ENCODE results near the gene METTL25. TPM values are rescaled to one million over a fixed set of nuclear protein-coding genes. Genes with fewer than 3 reads are reported as not detected.

The METTL25 gene
- total and polyA plus RNA-seq, 4 donors: 6.1 to 30.1 (median 13.3) TPM

- H3K27ac ChIP-seq (ENCODE audit: low read depth, low read length): no peak overlapping the region
- no peaks in the 10 kb centered on the region for H3K36me3 ChIP-seq (ENCODE audit: control insufficient read depth, insufficient read depth, low read length)
- H3K27me3 ChIP-seq (ENCODE audit: control insufficient read depth, insufficient read depth, low read length): no peaks in the 10 kb centered on the region
- H3K4me3 ChIP-seq (ENCODE audit: low read depth, low read length): no peak overlapping the region
- H3K9me3 ChIP-seq (ENCODE audit: control insufficient read depth, insufficient read depth, low read length): no peaks in the 10 kb centered on the region
- no peak for DNase-seq (ENCODE audit: low read depth in 4 of 6, low spot score in 6 of 6)
- no peaks in the 10 kb centered on the region for H3K4me1 ChIP-seq (ENCODE audit: control insufficient read depth, insufficient read depth, low read length)
Observed at GRCh38 chr12:82398879-82399278, 40.5 kb downstream of the METTL25 start.

DNA sequence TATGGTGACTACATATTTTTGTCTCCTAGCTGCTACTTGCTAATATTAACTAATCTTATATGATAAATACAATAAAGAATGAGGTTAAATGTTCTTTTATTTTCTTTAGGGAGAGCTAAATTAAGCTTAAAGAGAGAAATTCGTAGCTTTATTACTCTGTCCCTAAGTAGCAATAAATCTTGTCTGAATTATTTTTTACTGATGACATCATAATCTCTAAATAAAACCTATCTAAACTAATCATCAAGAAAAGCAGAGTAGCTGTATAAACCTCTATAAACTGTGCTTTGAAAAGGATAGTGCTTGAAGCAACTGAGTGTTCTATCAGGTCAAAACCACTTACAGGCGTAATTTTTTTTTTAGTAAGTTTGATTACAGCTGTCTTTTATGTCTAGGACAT, 42.5 kb downstream of the METTL25 start:
- H3K4me3 ChIP-seq (ENCODE audit: low read depth, low read length): no peak overlapping the region
- no CpG with 5 or more reads among the region's 2 CpGs for WGBS (ENCODE audit: insufficient coverage)
- no peak overlapping the region for H3K27ac ChIP-seq (ENCODE audit: low read depth, low read length)
- H3K36me3 ChIP-seq (ENCODE audit: control insufficient read depth, insufficient read depth, low read length): no peaks in the 10 kb centered on the region
- H3K27me3 ChIP-seq (ENCODE audit: control insufficient read depth, insufficient read depth, low read length): no peaks in the 10 kb centered on the region
- H3K9me3 ChIP-seq (ENCODE audit: control insufficient read depth, insufficient read depth, low read length): no peaks in the 10 kb centered on the region
- DNase-seq (ENCODE audit: low read depth in 4 of 6, low spot score in 6 of 6): no peak
- no peaks in the 10 kb centered on the region for H3K4me1 ChIP-seq (ENCODE audit: control insufficient read depth, insufficient read depth, low read length)

- 80% methylated on average over 1 of the region's 1 CpG for WGBS (ENCODE audit: insufficient coverage)
- H3K9me3 ChIP-seq (ENCODE audit: control insufficient read depth, insufficient read depth, low read length): no peaks in the 10 kb centered on the region
- H3K36me3 ChIP-seq (ENCODE audit: control insufficient read depth, insufficient read depth, low read length): no peaks in the 10 kb centered on the region
- H3K4me1 ChIP-seq (ENCODE audit: control insufficient read depth, insufficient read depth, low read length): no peaks in the 10 kb centered on the region
- H3K27ac ChIP-seq (ENCODE audit: low read depth, low read length): no peak overlapping the region
- H3K4me3 ChIP-seq (ENCODE audit: low read depth, low read length): no peak overlapping the region
- H3K27me3 ChIP-seq (ENCODE audit: control insufficient read depth, insufficient read depth, low read length): no peaks in the 10 kb centered on the region
- DNase-seq (ENCODE audit: low read depth in 4 of 6, low spot score in 6 of 6): no peak
Observed at GRCh38 chr12:82406651-82407050, 48.3 kb downstream of the METTL25 start.

DNA sequence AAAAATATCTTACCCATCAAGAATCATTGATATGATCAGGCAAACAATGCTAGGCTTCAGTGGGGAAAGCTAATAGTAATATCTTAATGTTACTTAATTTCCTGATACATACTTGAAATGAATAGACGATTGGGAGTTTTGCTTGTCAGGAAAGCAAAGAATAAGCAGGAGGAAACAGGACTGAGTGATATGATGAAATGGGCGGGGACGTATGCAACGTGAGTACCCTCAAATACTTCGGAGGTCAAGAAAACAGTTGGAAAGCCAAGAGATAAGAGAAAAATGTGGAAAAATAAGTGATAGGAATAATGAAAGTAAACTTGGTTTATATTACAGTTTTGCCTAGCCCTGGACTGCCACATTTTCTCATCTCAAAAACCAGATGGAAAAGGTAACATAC, 49.2 kb downstream of the METTL25 start:
- whole genome bisulfite sequencing (ENCODE audit: insufficient coverage): 95% methylated on average over 5 of the region's 5 CpGs
- Histone ChIP-seq H3K36me3 (ENCODE audit: control insufficient read depth, insufficient read depth, low read length) (no peaks in the 10 kb centered on the region), H3K9me3 (ENCODE audit: control insufficient read depth, insufficient read depth, low read length) (no peaks in the 10 kb centered on the region), H3K4me3 (ENCODE audit: low read depth, low read length) (no peak overlapping the region), H3K27me3 (ENCODE audit: control insufficient read depth, insufficient read depth, low read length) (no peaks in the 10 kb centered on the region), H3K4me1 (ENCODE audit: control insufficient read depth, insufficient read depth, low read length) (no peaks in the 10 kb centered on the region), H3K27ac (ENCODE audit: low read depth, low read length) (no peak overlapping the region)
- no peak for DNase-seq (ENCODE audit: low read depth in 4 of 6, low spot score in 6 of 6)

GRCh38 chr12:82408844-82409243, 50.5 kb downstream of the METTL25 start:
- Histone ChIP-seq H3K4me1 (ENCODE audit: control insufficient read depth, insufficient read depth, low read length) (no peaks in the 10 kb centered on the region), H3K9me3 (ENCODE audit: control insufficient read depth, insufficient read depth, low read length) (no peaks in the 10 kb centered on the region), H3K27ac (ENCODE audit: low read depth, low read length) (no peak overlapping the region), H3K27me3 (ENCODE audit: control insufficient read depth, insufficient read depth, low read length) (no peaks in the 10 kb centered on the region), H3K36me3 (ENCODE audit: control insufficient read depth, insufficient read depth, low read length) (no peaks in the 10 kb centered on the region), H3K4me3 (ENCODE audit: low read depth, low read length) (no peak overlapping the region)
- no peak for DNase-seq (ENCODE audit: low read depth in 4 of 6, low spot score in 6 of 6)
- WGBS (ENCODE audit: insufficient coverage): no CpG with 5 or more reads among the region's 1 CpG

GRCh38 chr12:82411546-82412230, 53.4 kb downstream of the METTL25 start:
- H3K27me3 ChIP-seq (ENCODE audit: control insufficient read depth, insufficient read depth, low read length): no peaks in the 10 kb centered on the region
- H3K4me3 ChIP-seq (ENCODE audit: low read depth, low read length): no peak overlapping the region
- H3K9me3 ChIP-seq (ENCODE audit: control insufficient read depth, insufficient read depth, low read length): no peaks in the 10 kb centered on the region
- no peaks in the 10 kb centered on the region for H3K36me3 ChIP-seq (ENCODE audit: control insufficient read depth, insufficient read depth, low read length)
- H3K27ac ChIP-seq (ENCODE audit: low read depth, low read length): no peak overlapping the region
- no peaks in the 10 kb centered on the region for H3K4me1 ChIP-seq (ENCODE audit: control insufficient read depth, insufficient read depth, low read length)
- WGBS (ENCODE audit: insufficient coverage): no CpG with 5 or more reads among the region's 4 CpGs
- no peak for DNase-seq (ENCODE audit: low read depth in 4 of 6, low spot score in 6 of 6)

DNA sequence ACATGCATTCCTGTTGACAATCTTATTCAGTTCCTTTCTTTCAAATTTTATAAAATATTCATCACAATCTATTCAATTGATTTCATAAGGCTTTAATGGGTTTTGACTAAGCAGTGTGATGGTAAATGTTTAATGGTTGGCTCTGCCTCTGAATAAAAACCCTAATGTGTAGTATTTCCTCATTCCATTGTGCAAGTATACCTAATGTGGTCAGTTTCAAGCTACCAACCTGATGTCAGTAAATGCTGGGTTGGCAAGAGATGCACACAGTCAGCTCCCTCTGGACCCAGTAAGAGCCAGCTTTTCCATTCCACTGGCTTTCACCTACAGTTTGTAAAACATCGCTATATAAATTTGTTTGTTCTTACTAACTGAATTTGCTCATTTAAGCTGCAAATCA, 53.9 kb downstream of the METTL25 start:
- no peak for DNase-seq (ENCODE audit: low read depth in 4 of 6, low spot score in 6 of 6)
- no CpG with 5 or more reads among the region's 1 CpG for WGBS (ENCODE audit: insufficient coverage)

DNA sequence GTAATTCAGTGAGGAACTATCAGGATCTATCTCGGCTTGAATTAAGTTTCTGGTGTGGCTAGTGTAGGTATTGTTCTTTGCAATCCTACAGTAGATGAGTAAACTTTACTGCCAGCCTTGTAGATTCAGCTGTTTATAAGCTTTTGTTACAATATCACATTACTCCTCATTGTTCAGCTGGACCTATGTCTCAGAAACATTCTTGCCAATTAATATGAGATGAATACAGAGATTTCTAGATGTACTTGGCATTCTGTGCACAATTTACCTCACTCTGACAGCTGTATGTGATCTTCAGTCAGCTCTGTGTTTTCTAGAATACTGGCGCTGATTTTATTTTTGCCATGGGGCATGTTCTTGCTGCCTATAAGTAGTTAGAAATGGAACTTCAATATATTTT, 55.7 kb downstream of the METTL25 start:
- DNase-seq (ENCODE audit: low read depth in 4 of 6, low spot score in 6 of 6): no peak
- no peak overlapping the region for H3K4me3 ChIP-seq (ENCODE audit: low read depth, low read length)

More for the DNA sequence above, 53.9 kb downstream of the METTL25 start:
- H3K27me3 ChIP-seq (ENCODE audit: control insufficient read depth, insufficient read depth, low read length): no peaks in the 10 kb centered on the region
- H3K27ac ChIP-seq (ENCODE audit: low read depth, low read length): no peak overlapping the region
- H3K4me3 ChIP-seq (ENCODE audit: low read depth, low read length): no peak overlapping the region
- H3K9me3 ChIP-seq (ENCODE audit: control insufficient read depth, insufficient read depth, low read length): no peaks in the 10 kb centered on the region
- no peaks in the 10 kb centered on the region for H3K4me1 ChIP-seq (ENCODE audit: control insufficient read depth, insufficient read depth, low read length)
- H3K36me3 ChIP-seq (ENCODE audit: control insufficient read depth, insufficient read depth, low read length): no peaks in the 10 kb centered on the region

GRCh38 chr12:82414926-82415325, 56.6 kb downstream of the METTL25 start:
- H3K27me3 ChIP-seq (ENCODE audit: control insufficient read depth, insufficient read depth, low read length): no peaks in the 10 kb centered on the region
- H3K4me1 ChIP-seq (ENCODE audit: control insufficient read depth, insufficient read depth, low read length): no peaks in the 10 kb centered on the region
- DNase-seq (ENCODE audit: low read depth in 4 of 6, low spot score in 6 of 6): no peak
- no peak overlapping the region for H3K27ac ChIP-seq (ENCODE audit: low read depth, low read length)
- H3K36me3 ChIP-seq (ENCODE audit: control insufficient read depth, insufficient read depth, low read length): no peaks in the 10 kb centered on the region
- no peak overlapping the region for H3K4me3 ChIP-seq (ENCODE audit: low read depth, low read length)
- no peaks in the 10 kb centered on the region for H3K9me3 ChIP-seq (ENCODE audit: control insufficient read depth, insufficient read depth, low read length)
- no CpG with 5 or more reads among the region's 1 CpG for WGBS (ENCODE audit: insufficient coverage)

More for the DNA sequence above, 55.7 kb downstream of the METTL25 start:
- no peak overlapping the region for H3K27ac ChIP-seq (ENCODE audit: low read depth, low read length)
- no peaks in the 10 kb centered on the region for H3K9me3 ChIP-seq (ENCODE audit: control insufficient read depth, insufficient read depth, low read length)
- H3K36me3 ChIP-seq (ENCODE audit: control insufficient read depth, insufficient read depth, low read length): no peaks in the 10 kb centered on the region
- no peaks in the 10 kb centered on the region for H3K27me3 ChIP-seq (ENCODE audit: control insufficient read depth, insufficient read depth, low read length)
- H3K4me1 ChIP-seq (ENCODE audit: control insufficient read depth, insufficient read depth, low read length): no peaks in the 10 kb centered on the region
- no CpG with 5 or more reads among the region's 2 CpGs for WGBS (ENCODE audit: insufficient coverage)

DNA sequence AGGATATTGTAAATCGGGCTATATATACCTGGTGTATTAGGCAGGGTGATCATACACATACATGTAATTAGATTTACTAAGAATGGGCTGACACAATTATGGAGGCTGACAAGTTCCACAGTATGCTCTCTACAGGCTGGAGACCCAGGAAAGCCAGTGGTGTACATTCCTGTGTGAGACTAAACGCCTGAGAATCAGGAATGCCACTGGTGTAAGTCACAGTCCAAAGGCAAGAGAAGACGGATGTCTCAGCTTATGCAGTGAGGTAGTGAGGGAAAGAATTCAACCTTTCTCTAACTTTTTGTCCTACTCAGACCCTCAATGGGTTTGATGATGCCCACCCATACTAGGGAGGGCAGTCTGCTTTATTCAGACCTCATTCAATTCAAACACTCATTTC, 57.1 kb downstream of the METTL25 start:
- Histone ChIP-seq H3K36me3 (ENCODE audit: control insufficient read depth, insufficient read depth, low read length) (no peaks in the 10 kb centered on the region), H3K9me3 (ENCODE audit: control insufficient read depth, insufficient read depth, low read length) (no peaks in the 10 kb centered on the region), H3K27ac (ENCODE audit: low read depth, low read length) (no peak overlapping the region), H3K27me3 (ENCODE audit: control insufficient read depth, insufficient read depth, low read length) (no peaks in the 10 kb centered on the region), H3K4me3 (ENCODE audit: low read depth, low read length) (no peak overlapping the region), H3K4me1 (ENCODE audit: control insufficient read depth, insufficient read depth, low read length) (no peaks in the 10 kb centered on the region)
- WGBS (ENCODE audit: insufficient coverage): no CpG with 5 or more reads among the region's 3 CpGs
- no peak for DNase-seq (ENCODE audit: low read depth in 4 of 6, low spot score in 6 of 6)

Measured in spinal cord (tissue), 10 donors.